Measurements from ENCODE around the gene UBE2B. TPM values are rescaled to one million over a fixed set of nuclear protein-coding genes. Genes with fewer than 3 reads are reported as not detected.

UBE2B gene
- total RNA-seq, 2 donors from 2014 or later, result 61.2 to 81.9 TPM

GRCh38 chr5:134438721-134439123, 67.4 kb downstream of the UBE2B start:
- Histone ChIP-seq H3K4me1 (peaks cover 0 to 44% of the 10 kb centered on the region in 2 donors), H3K9me3 (no peaks in the 10 kb centered on the region), H3K36me3 (no peaks in the 10 kb centered on the region), H3K27ac (peak overlapping the region; percentile 84 to 94), H3K4me3 (no peak overlapping the region), H3K27me3 (no peaks in the 10 kb centered on the region)
- DNase-seq (ENCODE audit: low spot score), result no peak
- TF ChIP-seq CTCF (IDR thresholded peaks at IDR 0.05), result no peak

- peaks cover 0 to 44% of the 10 kb centered on the region in 2 donors for H3K4me1 ChIP-seq
These were observed 67.9 kb downstream of the UBE2B start for GRCh38 chr5:134439210-134439654.

GRCh38 chr5:134440201-134440755, 68.9 kb downstream of the UBE2B start:
- Histone ChIP-seq H3K36me3 (no peaks in the 10 kb centered on the region), H3K9me3 (no peaks in the 10 kb centered on the region), H3K4me3 (no peak overlapping the region), H3K27me3 (no peaks in the 10 kb centered on the region), H3K27ac (peak overlapping the region; percentile 14 to 25), H3K4me1 (peaks cover 0 to 44% of the 10 kb centered on the region in 2 donors)
- DNase-seq (ENCODE audit: low spot score), result no peak
- no peak for TF ChIP-seq CTCF (IDR thresholded peaks at IDR 0.05)

More at GRCh38 chr5:134439210-134439654, 67.9 kb downstream of the UBE2B start:
- peak; percentile 92 for DNase-seq (ENCODE audit: low spot score)
- Histone ChIP-seq H3K27me3 (no peaks in the 10 kb centered on the region), H3K36me3 (no peaks in the 10 kb centered on the region), H3K27ac (peak overlapping the region; percentile 84 to 94), H3K4me3 (no peak overlapping the region), H3K9me3 (no peaks in the 10 kb centered on the region)
- TF ChIP-seq CTCF (IDR thresholded peaks at IDR 0.05), result no peak

Other genes starting within 250 kb of the UBE2B start
- gene SKP1, start 194.6 kb upstream of the UBE2B start, total RNA-seq, result 100 to 1,000 TPM; 287 to 360 TPM
- 100 to 1,000 TPM; 137 to 147 TPM for gene PPP2CA, start 145.5 kb upstream of the UBE2B start, total RNA-seq
- gene CDKL3, start 4.4 kb upstream of the UBE2B start, total RNA-seq, result 1 to 10 TPM; 4.9 to 5.9 TPM
- 10 to 100 TPM; 28.2 to 32.8 TPM for gene CDKN2AIPNL, start 40.3 kb downstream of the UBE2B start, total RNA-seq
- 10 to 100 TPM; 37.5 to 47.6 TPM for gene JADE2, start 154.1 kb downstream of the UBE2B start, total RNA-seq